ENCODE results near the gene USP27X.
A peak's percentile ranks its signal among the peaks of the same experiment; 100 is the strongest.

USP27X gene

DNA sequence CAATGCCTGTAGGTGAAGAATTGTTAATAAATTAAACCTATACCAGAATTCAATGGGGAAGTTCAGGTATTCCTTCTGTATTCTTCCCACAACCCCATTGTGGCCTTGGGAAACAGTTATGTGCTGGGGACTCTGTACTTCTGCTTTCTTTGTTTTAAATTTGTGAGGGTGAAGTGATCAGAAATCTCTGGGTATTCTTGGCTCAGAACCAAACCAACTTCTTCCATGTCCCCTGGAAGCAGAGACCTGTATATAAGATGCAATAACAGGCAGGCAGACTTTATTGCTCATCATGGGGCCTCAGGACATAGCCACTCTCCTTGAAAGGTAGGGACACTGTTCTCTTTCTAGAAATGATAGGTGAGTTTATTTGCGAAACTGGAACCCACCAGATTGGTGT, 19.8 kb upstream of the USP27X start:
- Histone ChIP-seq H3K9me3 (ENCODE audit: insufficient read depth, low read depth, low read length) (no peaks in the 10 kb centered on the region), H3K27me3 (ENCODE audit: insufficient read depth, low read length) (no peaks in the 10 kb centered on the region), H3K4me3 (ENCODE audit: low read length) (no peak overlapping the region), H3K36me3 (ENCODE audit: insufficient read depth, low read depth, low read length) (no peaks in the 10 kb centered on the region), H3K27ac (ENCODE audit: low read length) (no peak overlapping the region), H3K9ac (ENCODE audit: low read depth, low read length) (no peak overlapping the region), H3K4me1 (ENCODE audit: insufficient read depth, low read length) (no peaks in the 10 kb centered on the region)

DNA sequence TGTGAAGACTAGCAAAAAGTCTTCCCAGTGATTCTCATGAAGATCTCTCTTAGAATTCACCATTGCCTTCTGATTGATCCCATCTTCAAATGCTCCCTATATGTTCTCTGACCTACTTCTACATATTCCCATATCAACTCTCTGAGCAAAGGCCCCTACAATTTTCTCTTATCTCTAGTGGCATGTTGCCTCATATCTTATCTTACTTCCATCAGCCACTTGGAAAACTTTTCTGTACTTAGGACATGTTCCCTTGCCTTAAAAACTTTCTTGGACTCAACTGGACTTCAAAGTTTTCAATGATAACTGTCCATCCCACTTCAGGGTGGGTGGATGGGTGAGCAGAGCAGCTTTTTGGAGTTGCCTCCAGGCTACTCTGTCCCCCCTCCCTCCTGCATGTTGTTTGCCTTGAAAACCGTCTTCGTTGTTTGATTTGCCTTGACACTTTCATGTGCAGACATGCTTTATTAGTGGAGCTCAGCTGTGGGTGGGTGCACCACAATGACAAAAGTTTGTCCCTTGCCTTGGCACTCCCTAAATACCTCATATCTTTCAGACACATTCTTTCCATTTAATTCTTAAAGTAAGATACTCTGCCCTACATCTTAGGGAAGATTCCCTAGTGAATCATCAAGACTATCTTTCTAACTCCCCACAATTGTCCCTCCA, 18.3 kb upstream of the USP27X start:
- no peaks in the 10 kb centered on the region for H3K4me1 ChIP-seq (ENCODE audit: insufficient read depth, low read length)
- no peaks in the 10 kb centered on the region for H3K9me3 ChIP-seq (ENCODE audit: insufficient read depth, low read depth, low read length)
- H3K4me3 ChIP-seq (ENCODE audit: low read length): no peak overlapping the region
- H3K27ac ChIP-seq (ENCODE audit: low read length): no peak overlapping the region
- H3K27me3 ChIP-seq (ENCODE audit: insufficient read depth, low read length): no peaks in the 10 kb centered on the region
- no peaks in the 10 kb centered on the region for H3K36me3 ChIP-seq (ENCODE audit: insufficient read depth, low read depth, low read length)
- H3K9ac ChIP-seq (ENCODE audit: low read depth, low read length): no peak overlapping the region

DNA sequence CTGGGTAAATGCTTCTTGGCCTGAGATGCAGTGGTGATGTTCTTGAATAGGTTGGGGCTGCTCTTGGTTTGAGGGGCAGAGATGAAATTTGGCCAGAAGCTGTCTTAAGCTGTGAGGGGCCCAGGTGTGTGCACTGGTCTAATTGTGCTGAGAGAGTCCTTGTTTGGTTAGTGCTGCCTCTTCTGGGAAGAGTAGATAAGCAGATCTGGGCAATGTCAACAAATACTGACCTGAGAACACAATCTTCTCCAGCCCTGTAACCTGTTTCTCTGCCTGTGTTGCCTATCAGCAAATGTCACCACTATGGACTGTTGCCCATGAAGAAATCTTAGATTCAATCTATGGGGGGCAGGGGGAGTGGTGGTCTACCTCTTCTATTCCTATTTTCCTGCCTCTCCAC, 17.2 kb upstream of the USP27X start:
- Histone ChIP-seq H3K4me1 (ENCODE audit: insufficient read depth, low read length) (no peaks in the 10 kb centered on the region), H3K9me3 (ENCODE audit: insufficient read depth, low read depth, low read length) (no peaks in the 10 kb centered on the region), H3K36me3 (ENCODE audit: insufficient read depth, low read depth, low read length) (no peaks in the 10 kb centered on the region), H3K27ac (ENCODE audit: low read length) (no peak overlapping the region), H3K4me3 (ENCODE audit: low read length) (no peak overlapping the region), H3K27me3 (ENCODE audit: insufficient read depth, low read length) (no peaks in the 10 kb centered on the region), H3K9ac (ENCODE audit: low read depth, low read length) (no peak overlapping the region)

DNA sequence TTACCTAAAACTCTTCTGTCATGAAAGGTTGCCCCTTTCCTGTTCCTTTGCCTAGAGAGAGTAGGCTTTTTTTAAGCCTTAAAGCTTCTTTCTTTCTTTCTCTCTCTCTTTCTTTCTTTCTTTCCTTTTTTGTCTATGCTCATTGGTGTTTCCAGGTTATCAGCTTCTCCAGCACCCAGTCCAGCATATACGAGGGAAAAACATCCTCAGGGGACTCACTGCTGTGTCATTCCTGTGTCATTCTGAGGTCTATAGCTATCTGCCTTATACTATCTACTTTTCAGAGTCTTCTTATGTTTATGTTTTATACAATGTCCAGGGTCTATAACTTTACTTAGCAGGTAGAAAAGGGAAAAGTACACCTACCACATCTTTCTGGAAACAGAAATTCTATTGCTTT, 10.5 kb upstream of the USP27X start:
- Histone ChIP-seq H3K9me3 (ENCODE audit: insufficient read depth, low read depth, low read length) (no peaks in the 10 kb centered on the region), H3K36me3 (ENCODE audit: insufficient read depth, low read depth, low read length) (no peaks in the 10 kb centered on the region), H3K9ac (ENCODE audit: low read depth, low read length) (no peak overlapping the region), H3K27ac (ENCODE audit: low read length) (no peak overlapping the region), H3K27me3 (ENCODE audit: insufficient read depth, low read length) (no peaks in the 10 kb centered on the region), H3K4me1 (ENCODE audit: insufficient read depth, low read length) (no peaks in the 10 kb centered on the region), H3K4me3 (ENCODE audit: low read length) (no peak overlapping the region)

DNA sequence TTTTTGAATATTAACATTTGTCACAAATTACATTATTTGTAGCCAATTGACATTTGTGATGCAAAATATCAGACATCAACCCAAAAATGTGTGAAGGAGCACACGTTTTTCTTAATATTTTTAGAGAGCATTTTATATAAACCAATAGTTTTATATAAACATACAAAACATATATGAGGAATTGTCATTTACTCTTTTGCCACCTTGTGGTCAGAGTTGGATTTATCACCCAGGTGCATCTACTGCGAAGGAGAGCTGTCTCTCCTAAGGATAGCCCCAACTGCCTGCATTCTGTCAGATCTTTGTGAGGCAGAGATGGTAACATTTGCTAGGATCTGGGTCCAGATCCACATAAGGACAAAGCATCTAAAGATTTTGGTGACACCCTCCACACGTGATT, 2.5 kb upstream of the USP27X start:
- Histone ChIP-seq H3K27ac (ENCODE audit: low read length) (no peak overlapping the region), H3K4me1 (ENCODE audit: insufficient read depth, low read length) (no peaks in the 10 kb centered on the region), H3K36me3 (ENCODE audit: insufficient read depth, low read depth, low read length) (no peaks in the 10 kb centered on the region), H3K9ac (ENCODE audit: low read depth, low read length) (no peak overlapping the region), H3K27me3 (ENCODE audit: insufficient read depth, low read length) (peaks cover 11% of the 10 kb centered on the region), H3K4me3 (ENCODE audit: low read length) (no peak overlapping the region), H3K9me3 (ENCODE audit: insufficient read depth, low read depth, low read length) (no peaks in the 10 kb centered on the region)

DNA sequence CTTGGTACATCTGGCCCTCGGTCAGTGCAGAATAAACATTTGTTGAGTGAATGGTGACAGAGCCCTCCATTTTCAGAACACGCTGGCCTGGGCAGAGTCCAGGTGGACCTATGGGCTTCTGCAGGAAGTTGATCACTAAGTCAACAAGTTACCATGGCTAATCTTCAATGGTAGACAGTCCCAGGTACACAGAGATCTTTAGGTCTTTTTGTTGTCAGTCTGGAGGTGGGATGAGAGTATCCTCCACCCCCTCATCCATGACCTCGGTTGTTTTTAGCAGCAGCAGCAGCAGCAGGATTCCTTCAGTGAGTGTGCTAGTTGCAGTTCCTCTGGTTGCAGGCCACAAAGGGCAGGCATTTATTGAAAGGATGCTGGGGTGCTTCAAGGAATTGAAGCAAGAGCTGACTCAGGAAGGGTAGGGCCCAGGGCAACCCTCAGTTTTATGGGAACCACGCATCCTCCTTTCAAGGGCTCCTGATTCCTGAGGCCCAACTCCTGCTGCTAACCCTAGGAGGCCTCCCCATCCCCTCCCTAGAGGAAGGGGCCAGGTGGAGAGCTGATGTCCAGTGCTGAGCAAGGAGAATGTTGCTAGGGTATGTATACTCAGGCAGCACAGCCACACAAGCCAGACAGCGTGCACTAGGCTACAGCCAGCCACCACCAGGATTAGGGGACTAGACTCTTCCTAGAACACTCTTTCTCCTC, 1.7 kb upstream of the USP27X start:
- Histone ChIP-seq H3K4me3 (ENCODE audit: low read length) (no peak overlapping the region), H3K27ac (ENCODE audit: low read length) (no peak overlapping the region), H3K9ac (ENCODE audit: low read depth, low read length) (no peak overlapping the region), H3K4me1 (ENCODE audit: insufficient read depth, low read length) (no peaks in the 10 kb centered on the region), H3K36me3 (ENCODE audit: insufficient read depth, low read depth, low read length) (no peaks in the 10 kb centered on the region), H3K27me3 (ENCODE audit: insufficient read depth, low read length) (peaks cover 11% of the 10 kb centered on the region), H3K9me3 (ENCODE audit: insufficient read depth, low read depth, low read length) (no peaks in the 10 kb centered on the region)

DNA sequence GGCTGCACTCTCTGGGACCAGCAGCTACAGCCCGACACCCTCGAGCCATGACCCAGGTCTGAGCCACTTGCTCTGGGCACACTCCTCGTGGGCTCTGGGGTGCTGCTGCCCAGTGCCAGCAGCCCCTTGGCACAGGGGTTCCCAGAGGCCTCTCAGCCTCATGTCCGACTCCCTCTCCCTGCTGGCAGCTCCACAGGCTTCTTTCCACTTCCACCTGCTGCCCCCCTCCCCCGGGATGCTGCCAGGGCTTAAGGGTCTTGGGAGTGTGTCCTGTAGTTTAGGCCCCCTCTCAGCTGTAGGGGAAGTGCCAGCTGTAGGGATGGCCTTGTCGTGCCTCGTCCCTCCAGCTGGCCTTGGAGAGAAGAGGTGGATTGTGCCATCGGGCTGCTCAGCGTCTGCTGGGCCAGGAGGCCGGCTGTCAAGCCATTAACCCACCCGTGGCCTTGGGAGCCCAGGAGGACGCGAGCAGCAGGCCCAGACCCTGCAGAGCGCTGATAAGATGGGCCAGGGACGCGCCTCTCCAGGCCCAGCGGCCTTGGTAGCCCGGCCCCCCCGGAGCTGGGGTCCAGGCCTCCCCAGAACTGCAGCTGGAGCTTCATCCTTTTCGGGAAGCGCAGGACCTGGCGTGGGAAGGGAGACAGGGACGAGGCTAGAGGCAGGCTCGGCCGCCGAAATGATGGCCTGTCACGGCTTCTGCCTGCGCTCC, 1.0 kb upstream of the USP27X start:
- Histone ChIP-seq H3K4me3 (ENCODE audit: low read length) (peak overlapping the region; percentile 76; the same call in 1 of the 2 replicates), H3K27ac (ENCODE audit: low read length) (no peak overlapping the region), H3K9me3 (ENCODE audit: insufficient read depth, low read depth, low read length) (no peaks in the 10 kb centered on the region), H3K27me3 (ENCODE audit: insufficient read depth, low read length) (peaks cover 11% of the 10 kb centered on the region), H3K9ac (ENCODE audit: low read depth, low read length) (peak overlapping the region; percentile 77; the same call in 1 of the 2 replicates), H3K36me3 (ENCODE audit: insufficient read depth, low read depth, low read length) (no peaks in the 10 kb centered on the region), H3K4me1 (ENCODE audit: insufficient read depth, low read length) (no peaks in the 10 kb centered on the region)

DNA sequence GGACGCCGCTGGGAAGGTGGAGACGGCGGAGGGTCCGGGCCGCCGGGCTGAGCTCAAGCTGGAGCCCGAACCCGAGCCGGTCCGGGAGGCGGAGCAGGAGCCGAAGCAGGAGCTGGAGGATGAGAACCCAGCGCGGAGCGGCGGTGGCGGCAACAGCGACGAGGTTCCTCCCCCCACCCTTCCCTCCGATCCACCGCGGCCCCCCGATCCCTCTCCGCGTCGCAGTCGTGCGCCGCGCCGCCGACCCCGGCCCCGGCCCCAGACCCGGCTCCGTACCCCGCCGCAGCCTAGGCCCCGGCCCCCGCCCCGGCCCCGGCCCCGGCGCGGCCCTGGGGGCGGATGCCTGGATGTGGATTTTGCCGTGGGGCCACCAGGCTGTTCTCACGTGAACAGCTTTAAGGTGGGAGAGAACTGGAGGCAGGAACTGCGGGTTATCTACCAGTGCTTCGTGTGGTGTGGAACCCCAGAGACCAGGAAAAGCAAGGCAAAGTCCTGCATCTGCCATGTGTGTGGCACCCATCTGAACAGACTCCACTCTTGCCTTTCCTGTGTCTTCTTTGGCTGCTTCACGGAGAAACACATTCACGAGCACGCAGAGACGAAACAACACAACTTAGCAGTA, 483 bp downstream of the USP27X start:
- Histone ChIP-seq H3K9ac (ENCODE audit: low read depth, low read length) (peak overlapping the region; percentile 64; the same call in 1 of the 2 replicates), H3K27me3 (ENCODE audit: insufficient read depth, low read length) (peaks cover 11% of the 10 kb centered on the region), H3K27ac (ENCODE audit: low read length) (no peak overlapping the region), H3K4me1 (ENCODE audit: insufficient read depth, low read length) (no peaks in the 10 kb centered on the region), H3K9me3 (ENCODE audit: insufficient read depth, low read depth, low read length) (no peaks in the 10 kb centered on the region), H3K4me3 (ENCODE audit: low read length) (peak overlapping the region; percentile 76), H3K36me3 (ENCODE audit: insufficient read depth, low read depth, low read length) (no peaks in the 10 kb centered on the region)

DNA sequence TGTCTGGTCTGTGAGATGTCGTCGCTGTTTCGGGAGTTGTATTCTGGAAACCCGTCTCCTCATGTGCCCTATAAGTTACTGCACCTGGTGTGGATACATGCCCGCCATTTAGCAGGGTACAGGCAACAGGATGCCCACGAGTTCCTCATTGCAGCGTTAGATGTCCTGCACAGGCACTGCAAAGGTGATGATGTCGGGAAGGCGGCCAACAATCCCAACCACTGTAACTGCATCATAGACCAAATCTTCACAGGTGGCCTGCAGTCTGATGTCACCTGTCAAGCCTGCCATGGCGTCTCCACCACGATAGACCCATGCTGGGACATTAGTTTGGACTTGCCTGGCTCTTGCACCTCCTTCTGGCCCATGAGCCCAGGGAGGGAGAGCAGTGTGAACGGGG, 1.4 kb downstream of the USP27X start:
- peak overlapping the region; percentile 76; the same call in 1 of the 2 replicates for H3K4me3 ChIP-seq (ENCODE audit: low read length)
- no peaks in the 10 kb centered on the region for H3K9me3 ChIP-seq (ENCODE audit: insufficient read depth, low read depth, low read length)
- no peak overlapping the region for H3K9ac ChIP-seq (ENCODE audit: low read depth, low read length)

DNA sequence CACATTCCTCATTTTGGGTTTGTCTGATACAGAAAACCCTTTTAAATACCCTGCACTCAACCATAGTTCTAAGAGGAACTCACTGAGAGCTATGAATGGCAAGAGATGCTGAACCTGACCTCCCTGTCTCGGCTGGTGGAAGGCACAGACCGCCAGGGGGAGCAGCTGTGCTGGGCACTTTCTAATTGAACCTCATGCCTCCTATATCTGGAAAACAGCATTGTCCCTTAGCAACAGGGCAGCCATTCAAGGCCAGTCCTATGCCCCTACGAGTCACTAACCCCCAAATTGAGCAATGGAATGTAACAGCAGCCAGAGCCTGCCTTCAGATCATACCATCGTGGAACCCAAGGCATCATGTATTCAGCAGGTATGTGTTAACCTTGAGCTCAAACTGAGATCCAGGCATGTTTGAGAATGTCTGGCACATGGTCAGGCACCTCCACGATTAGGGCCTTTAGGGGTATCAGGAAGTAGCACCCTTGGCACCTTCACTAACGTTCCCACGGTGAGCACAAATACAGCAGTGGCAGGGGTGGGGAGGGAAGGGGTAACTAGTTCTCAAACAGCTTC, 5.1 kb downstream of the USP27X start:
- H3K4me3 ChIP-seq (ENCODE audit: low read length): no peak overlapping the region
- H3K9ac ChIP-seq (ENCODE audit: low read depth, low read length): no peak overlapping the region
- H3K4me1 ChIP-seq (ENCODE audit: insufficient read depth, low read length): no peaks in the 10 kb centered on the region
- H3K27ac ChIP-seq (ENCODE audit: low read length): no peak overlapping the region
- H3K36me3 ChIP-seq (ENCODE audit: insufficient read depth, low read depth, low read length): no peaks in the 10 kb centered on the region
- peaks cover 7% of the 10 kb centered on the region; the same call in 1 of the 2 replicates for H3K27me3 ChIP-seq (ENCODE audit: insufficient read depth, low read length)
- H3K9me3 ChIP-seq (ENCODE audit: insufficient read depth, low read depth, low read length): no peaks in the 10 kb centered on the region

More for the DNA sequence above, 1.4 kb downstream of the USP27X start:
- Histone ChIP-seq H3K4me1 (ENCODE audit: insufficient read depth, low read length) (no peaks in the 10 kb centered on the region), H3K36me3 (ENCODE audit: insufficient read depth, low read depth, low read length) (no peaks in the 10 kb centered on the region), H3K27me3 (ENCODE audit: insufficient read depth, low read length) (peaks cover 11% of the 10 kb centered on the region), H3K27ac (ENCODE audit: low read length) (no peak overlapping the region)

DNA sequence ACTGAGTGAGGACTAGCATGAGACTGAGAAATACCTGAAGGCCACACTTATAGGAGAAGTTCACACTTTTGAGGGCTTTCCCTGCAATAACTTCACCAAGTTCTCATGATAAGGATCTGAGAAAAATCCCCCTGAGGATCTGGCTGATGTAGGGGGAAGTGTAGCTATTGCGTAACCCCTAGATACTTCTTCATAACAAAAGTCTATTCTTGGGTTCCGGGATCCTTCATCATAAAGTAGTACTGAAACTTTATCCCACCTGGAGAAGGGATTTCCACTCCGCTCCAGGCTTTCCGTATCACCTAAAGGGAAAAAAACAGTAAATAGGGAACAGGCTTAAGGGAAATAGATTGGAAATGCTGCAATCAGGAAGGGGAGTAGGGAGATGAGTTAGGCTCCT, 13.3 kb downstream of the USP27X start:
- Histone ChIP-seq H3K27me3 (ENCODE audit: insufficient read depth, low read length) (no peaks in the 10 kb centered on the region), H3K9me3 (ENCODE audit: insufficient read depth, low read depth, low read length) (no peaks in the 10 kb centered on the region), H3K36me3 (ENCODE audit: insufficient read depth, low read depth, low read length) (no peaks in the 10 kb centered on the region), H3K4me3 (ENCODE audit: low read length) (no peak overlapping the region), H3K4me1 (ENCODE audit: insufficient read depth, low read length) (no peaks in the 10 kb centered on the region), H3K27ac (ENCODE audit: low read length) (no peak overlapping the region), H3K9ac (ENCODE audit: low read depth, low read length) (no peak overlapping the region)

Data from iPS-20b (cell line).